ENCODE results near the gene ZNF77. TPM values are rescaled to one million over a fixed set of nuclear protein-coding genes. Genes with fewer than 3 reads are reported as not detected.
A peak's percentile ranks its signal among the peaks of the same experiment; 100 is the strongest.
"Not testable (repeated sequence)": the region's sequence is repeated elsewhere in the genome, so short reads cannot be mapped to it uniquely, and the experiment has no call there.

The ZNF77 gene
- polyA plus RNA-seq, 10 donors, result 3.6 to 8.9 (median 5.0) TPM

DNA sequence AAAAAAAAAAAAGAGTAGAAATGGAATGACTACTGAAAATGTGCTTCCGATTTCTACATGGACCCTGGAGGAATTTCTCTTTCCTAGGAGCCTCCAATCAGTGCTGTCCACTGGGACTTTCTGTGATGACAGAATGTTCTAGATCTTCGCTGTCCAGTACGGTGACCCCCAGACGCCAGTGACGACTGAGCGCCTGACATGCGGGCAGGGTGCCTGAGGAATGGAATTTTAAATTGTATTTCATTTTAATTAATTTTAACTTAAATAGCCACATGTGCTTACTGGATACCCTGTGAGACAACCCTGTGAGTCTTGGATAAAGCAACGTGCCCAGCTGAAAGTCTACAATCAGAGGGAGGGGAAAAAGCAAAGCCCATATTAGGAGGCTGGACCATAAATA, 28.5 kb upstream of the ZNF77 start:
- peak in 1 of 3 donors; percentile 60 for DNase-seq

DNA sequence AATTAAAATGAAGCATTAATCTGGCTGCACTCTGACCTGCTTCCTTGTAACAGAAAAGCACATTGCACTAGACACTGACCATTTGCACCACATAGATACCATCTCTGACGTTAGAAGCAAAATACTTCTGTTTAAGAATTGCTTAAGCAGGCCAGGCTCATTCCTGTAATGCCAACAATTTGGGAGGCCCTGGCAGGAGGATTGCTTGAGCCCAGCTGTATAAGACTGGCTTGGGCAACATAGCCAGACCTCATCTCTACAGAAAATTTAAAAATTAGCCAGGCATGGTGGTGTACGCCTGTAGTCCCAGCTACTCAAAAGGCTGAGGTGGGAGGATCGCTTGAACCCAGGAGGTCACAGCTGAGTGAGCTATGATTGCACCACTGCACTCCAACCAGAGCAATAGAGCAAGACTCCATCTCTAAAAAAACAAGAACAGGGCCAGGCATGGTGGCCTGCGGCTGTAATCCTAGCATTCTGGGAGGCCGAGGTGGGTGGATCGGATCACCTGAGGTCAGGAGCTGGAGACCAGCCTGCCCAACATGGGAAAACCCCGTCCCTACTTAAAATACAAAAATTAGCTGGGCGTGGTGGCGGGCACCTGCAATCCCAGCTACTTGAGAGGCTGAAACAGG, 25.5 kb upstream of the ZNF77 start:
- no peak for DNase-seq

DNA sequence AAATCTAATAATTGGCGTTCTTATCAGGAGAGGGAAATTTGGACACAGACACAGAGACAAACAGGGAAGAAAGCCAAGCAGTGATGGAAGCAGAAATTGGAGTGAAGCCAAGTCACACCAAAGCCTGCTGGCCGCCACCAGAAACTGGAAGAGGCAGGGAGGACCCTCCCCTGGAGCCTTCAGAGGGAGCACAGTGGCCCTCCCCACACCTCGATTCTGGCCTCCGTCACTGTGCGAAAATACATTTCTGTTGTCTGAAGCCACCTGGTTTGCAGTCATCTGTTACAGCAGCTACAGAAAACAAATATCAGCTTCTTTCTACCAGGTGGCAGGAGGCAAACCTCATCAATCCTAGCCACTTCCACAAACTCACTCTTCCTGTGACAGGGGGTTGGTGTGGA, 24.3 kb upstream of the ZNF77 start:
- peak; percentile 59 to 92 (median 82) for DNase-seq

DNA sequence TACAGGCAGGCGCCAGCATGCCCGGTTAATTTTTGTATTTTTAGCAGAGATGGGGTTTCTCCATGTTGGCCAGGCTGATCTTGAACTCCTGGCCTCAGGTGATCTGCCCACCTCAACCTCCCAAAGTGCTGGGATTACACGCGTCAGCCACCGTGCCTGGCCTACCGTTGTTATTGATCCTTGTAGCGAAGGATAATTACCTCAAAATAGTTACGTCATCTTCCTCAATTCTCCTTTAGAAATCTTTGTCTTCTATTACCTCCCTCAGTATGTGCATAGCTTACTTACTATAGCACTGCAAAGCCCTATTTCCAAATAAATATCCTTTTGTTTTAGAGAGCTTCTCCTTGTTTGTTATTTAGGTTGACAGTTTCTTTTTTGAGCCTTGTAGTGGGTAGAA, 23.2 kb upstream of the ZNF77 start:
- no peak for DNase-seq

DNA sequence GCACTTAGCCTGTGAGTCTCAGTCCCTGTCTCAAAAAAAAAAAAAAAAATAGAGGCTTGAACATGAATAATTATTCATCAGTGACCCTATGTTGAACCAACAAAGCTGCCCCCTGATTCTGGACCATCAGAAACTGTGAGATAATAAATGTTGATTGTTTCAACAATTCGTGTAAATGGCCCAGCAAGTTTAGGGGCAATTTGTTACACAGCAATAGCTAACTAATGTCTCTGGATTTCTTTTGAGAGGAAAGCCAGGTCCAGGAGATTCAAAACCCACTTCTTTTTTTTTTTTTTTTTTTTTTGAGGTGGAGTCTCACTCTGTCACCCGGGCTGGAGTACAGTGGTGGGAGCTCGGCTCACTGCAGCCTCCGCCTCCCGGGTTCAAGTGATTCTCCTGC, 20.1 kb upstream of the ZNF77 start:
- DNase-seq, result no peak

DNA sequence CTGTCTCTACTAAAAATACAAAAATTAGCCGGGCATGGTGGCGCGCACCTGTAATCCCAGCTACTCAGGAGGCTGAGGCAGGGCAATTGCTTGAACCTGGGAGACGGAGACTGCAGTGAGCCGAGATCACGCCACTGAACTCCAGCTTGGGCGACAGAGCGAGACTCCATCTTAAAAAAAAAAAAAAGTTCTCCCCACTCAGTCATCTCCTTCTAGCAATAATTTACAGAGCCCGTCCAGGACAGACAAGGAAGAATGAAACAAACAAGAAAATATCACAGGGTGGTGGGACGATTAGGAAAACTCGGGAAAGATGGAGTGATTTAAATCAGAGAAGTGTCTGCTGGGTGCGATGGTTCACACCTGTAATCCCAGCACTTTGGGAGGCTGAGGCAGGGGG, 18.9 kb upstream of the ZNF77 start:
- DNase-seq, result not testable (repeated sequence)

DNA sequence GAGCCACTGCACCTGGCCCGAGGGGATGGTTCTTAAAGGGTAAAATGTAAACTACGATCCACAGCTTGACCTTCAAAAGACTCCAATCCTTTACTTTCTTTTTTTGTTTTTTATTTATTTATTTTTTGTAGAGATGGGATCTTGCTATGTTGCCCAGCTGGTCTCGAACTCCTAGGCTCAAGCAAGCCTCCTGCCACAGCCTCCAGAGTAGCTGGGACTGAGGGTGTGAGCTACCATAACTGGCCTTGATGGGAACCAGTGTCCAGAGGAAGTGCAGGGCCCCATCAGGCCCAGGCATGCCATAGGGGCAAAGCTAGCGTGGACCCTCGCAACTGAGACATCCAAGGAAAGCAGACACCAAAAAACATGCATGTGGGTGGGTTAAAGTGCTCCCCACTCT, 18.4 kb upstream of the ZNF77 start:
- DNase-seq, result no peak

DNA sequence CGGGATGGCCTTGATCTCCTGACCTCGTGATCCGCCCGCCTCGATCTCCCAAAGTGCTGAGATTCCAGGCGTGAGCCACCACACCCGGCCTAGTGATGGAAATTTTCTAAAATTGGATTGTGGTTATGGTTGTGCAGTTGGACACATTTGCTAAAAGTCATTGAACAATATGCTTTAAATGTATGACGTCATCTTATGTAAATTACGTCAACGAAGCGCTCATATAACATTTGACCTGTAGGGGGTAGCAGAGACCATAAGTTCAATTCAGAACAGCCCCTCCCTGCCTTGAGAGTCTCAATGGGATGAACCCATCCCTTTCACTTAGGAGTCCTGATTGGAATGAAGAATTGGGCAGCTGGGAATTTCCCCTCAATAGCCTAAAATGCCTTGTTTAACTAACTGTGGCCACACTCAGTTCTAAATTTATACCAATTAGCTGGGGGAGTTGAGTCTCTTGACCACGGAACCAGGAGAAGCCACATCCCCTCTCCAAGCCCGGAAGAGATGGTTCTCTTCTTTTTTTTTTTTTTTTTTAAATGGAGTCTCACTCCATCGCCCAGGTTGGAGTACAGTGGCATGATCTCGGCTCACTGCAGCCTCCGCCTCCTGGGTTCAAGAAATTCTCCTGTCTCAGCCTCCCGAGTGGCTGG, 17.4 kb upstream of the ZNF77 start:
- DNase-seq, result peak; percentile 77 to 93 (median 86)

DNA sequence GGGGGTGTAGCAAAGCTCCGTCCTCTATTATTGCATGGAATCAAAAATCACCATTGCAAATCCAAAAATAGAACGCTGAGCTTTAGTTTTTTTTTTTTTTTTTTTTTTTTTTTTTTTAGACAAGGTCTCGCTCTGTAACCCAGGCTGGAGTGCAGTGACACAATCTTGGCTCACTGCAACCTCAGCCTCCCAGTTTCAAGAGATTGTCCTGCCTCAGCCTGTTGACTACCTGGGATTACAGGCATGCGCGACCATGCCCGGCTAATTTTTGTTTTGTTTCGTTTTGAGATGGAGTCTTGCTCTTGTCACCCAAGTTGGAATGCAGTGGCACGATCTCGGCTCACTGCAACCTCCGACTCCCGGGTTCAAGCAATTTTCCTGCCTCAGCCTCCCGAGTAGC, 15.3 kb upstream of the ZNF77 start:
- DNase-seq, result no peak

DNA sequence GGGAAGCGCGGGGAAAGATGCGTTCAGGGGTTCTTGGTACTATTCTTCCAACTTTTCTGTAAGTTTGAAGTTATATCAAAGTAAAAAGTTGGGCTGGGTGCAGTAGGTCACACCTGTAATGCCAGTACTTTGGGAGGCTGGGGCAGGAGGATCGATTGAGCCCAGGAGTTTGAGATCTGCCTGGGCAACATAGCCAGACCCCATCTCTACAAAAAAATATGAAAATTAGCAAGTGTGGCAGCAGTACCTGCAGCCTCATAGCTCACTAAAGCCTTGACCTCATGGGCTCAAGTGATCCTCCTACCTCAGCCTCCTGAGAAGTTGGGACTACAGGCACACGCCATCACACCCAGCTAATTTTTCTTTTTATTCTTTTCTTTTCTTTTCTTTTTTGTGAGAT, 12.4 kb upstream of the ZNF77 start:
- DNase-seq, result no peak

DNA sequence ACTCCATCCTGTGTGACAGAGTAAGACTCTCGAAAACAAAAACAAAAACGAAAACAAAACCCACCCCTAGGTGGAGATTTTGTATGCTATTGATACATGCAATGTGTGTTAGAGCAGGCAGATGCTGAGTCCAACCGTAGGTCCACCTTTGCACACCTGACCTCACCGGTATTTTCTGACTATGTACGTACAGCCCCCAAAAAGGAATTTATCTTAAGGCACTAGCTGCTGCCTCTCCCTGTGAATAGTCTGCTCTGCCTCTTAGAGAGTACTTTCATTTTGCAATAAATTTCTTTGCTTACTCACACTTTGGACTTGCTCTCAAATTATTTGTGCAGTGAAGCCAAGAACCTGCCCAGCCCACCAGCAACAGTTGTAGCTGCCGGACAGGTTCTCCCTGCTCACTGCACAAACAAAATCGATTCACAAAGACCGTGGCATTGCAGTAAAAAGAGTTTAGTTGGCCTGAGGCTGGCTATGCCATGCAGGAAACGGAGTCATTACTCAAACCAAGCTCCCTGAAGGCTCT, 8.2 kb upstream of the ZNF77 start:
- DNase-seq, result no peak

DNA sequence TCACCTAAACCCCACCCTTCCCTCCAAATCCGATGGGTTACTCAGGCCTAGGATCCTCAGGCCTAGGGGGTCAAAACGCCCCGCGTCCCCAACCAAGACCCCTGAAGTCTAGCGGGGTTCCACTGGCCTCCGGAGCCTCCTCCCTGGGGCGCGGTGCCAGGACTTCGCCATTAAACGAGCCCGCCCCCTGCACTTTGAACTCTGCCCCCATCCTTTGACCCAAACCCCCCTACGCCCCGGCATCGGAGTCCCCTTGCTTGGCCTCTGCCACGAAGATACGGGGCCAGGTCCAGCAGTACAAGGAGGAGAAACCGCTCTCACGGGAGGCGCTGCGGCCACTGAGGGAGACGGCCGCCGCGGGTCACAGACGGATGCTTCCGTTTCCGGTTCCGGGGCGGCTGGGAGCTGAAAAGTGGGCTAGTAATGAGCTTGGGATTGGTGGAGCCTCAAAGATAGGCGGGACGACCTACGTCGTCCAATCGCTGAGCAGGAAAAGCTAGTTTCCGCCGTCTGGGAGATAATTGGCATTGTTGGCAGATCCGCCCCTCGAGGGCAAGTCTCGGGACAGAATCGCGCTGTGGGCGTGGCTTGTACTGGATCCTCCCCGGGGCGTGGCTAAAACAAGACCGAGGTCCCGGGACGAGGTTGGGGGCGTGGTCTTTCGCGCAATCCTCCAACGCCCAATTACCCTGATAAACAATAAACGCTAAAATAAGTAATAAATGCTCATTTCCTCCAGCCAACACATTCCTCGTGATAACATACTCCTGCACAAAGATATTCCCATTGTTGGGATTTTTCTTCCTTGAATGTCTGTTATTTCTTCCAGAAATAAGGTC, 5.7 kb upstream of the ZNF77 start:
- peak; percentile 99 for DNase-seq

DNA sequence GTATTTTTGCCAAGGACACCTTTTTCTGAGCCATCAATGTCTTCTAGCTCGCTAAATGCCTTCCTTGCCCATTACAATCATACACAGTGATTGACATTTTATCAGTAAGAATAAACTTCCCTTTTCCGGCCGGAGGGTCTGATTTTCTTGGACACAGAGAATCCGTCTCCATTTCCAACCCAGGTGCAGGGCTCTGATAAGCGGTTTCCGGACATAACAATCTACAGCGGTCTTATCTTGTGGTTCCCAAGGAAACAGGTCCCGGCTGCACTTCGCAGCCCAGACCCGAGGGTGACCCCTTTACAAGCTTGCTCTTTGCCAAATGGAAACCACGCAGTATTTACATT, 5.1 kb upstream of the ZNF77 start:
- DNase-seq, result peak in 1 of 3 donors; percentile 34

DNA sequence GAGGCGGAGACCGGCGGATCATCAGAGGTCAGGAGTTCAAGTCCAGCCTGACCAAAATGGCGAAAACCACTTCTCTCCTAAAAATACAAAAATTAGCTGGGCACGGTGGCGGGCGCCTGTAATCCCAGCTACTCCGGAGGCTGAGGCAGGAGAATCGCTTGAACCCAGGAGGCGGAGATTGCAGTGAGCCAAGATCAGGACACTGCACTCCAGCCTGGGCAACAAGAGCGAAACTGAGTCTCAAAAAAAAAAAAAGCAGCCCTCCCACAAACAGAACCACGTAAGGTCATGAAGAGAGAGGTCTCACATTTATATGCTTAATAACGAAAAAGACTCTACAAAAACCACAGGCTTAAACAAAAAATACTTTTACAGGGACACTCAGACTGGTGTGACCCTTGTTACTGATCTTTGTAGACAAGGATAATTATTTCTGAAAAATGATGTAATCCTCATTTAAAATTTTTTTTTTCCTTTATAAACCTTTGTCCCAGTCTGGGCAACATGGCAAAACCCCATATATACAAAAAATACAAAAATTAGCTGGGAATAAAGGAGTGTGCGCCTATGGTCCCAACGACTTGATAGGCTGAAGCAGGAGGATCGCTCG, 909 bp upstream of the ZNF77 start:
- DNase-seq, result no peak

DNA sequence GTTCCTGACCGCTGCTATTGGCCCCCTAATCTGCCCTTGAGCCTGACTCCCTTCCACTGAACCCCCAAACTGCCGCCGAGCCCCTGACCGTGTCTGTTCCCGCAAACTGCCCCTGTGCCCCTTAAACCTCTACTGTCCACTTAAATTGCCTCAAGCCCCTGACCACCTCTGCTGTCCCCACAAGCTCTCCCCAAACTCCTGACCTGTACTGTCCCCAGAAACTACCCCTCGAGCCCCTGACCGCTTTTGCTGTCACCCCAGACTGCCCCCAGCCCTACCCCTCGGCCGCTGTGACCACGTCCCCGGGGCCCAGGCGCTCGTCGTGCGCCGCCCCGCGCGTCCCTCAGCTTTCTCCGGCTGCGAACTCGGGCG, 382 bp downstream of the ZNF77 start:
- DNase-seq, result no peak

DNA sequence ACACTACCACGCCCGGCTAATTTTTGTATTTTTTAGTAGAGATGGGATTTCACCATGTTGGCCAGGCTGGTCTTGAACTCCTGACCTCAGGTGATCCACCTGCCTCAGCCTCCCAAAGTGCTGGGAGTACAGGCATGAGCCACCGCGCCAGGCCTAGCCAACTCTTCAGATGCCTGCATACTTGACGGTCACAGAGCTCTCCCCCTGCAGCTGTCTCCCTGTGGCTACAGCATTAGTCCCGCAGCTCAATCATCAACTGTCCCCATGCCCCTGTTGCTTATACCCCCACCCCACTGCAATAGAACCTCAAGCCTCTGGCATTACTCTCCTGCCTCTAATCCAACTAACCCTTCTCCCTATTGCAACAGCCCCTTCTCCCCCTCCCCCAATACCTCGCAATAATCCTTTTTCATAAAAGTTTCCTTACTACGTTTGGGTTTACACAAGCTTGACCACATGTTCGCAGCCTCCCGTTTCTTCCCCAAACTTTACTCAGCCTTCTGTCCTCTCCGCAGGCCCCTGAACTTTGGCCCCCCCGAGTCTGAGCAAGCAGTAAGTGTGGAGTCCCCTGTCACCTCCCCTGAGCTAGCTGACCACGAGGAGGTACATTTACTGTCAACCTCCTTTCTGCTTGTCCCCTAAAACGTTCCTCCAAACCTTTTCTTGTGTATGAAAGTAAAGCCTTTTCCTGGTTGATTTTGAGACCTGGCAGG, 1.7 kb downstream of the ZNF77 start:
- DNase-seq, result no peak

DNA sequence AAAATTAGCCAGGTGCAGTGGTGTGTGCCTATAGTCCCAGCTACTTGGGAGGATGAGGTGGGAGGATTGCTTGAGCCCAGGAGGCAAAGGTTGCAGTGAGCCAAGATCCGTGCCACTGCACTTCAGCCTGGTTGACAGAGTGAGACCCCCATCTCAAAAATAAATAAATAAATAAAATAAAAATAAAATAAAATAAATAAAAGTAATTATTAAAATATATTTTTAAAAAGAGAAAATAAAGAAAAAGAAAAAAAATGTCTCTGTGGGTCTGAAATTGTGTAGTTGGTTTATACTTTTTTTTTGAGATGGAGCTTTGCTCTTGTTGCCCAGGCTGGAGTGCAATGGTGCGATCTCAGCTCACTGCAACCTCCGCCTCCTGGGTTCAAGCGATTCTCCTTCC, 8.9 kb downstream of the ZNF77 start:
- DNase-seq, result not testable (repeated sequence)

DNA sequence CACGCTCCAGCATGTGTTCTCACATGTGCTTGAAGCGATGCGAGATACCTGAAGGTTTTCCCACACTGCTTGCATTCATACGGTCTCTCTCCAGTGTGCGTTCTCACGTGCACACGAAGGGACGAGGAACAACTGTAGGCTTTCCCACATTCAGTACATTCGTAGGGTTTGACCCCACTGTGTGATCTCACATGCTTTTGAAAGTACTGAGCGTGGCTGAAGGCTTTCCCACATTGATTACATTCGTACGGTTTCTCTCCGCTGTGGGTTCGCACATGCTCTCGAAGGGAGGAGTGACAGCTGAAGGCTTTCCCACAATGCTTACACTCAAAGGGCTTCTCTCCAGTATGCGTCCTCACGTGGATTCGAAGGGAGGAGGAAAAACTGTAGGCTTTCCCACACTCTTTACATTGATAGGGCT, 11.3 kb downstream of the ZNF77 start:
- DNase-seq, result no peak

DNA sequence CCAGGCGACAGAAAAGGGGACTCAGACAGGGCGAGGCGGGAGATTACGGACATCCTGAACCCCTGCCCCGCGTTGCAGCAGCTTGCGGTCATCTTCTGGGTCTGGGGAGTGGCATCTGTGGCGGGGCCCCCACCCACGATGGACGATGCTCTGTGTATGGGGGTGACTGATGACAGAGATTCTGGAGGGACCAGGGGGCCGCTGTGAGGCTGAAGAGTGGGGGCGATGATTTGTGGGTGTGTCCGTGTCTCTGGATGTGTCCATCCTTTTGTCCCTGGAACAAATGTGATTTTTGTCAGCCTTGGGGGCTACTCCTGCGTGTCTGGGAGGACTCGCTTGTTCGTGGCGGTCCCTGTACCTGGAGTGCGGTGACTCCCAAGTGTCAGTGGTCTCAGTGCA, 17.7 kb downstream of the ZNF77 start:
- DNase-seq, result no peak

DNA sequence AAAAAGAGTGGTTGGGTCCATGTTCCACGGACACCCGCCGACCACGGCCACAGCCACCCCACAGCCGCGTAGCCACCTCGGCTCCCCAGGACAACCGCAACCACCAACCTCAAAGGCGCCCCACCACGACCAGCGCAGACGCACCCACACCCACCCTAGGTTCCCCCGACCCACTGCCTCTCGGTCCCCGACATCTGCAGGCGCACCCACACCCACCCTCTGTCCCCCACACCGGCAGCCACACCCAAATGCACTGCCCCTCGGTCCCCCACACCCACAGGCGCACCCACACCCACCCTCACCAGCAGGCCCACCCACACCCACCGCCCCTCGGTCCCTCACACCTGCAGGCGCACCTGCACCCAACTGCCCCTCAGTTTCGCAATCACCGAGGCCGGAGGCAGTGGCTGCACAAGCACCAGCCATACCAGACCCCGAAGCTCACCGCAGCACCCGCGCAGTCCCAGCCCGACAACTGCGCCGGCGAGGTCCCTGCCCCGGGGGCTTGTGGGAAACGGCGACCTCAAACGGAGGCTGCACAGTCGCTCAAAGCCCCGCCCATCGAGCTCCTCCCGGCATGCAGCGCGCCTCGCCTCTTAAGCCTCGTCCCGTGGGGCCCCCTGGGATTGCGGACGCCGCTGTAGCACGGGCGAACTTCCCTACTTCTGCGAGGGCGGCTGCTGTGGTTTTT, 18.3 kb downstream of the ZNF77 start:
- no peak for DNase-seq

DNA sequence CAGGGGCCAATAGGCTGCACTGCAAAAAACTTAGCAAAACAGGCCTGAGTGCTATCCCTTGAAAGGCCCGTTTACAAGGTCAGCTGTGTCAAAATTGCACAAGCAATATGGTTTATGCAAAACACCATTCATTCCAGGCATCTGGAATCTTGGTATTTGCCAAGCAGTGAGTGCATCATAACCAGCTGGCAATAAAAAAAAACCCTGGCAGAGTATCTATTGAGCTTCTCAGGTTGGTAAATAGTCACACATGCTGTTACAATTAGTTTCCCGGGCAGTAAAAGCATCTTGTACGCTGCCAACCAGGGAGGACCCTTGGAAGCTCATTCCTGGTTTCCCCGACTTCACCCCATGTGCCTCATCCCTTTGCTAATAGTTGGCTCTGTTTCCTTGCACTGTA, 21.3 kb downstream of the ZNF77 start:
- DNase-seq, result peak in 2 of 3 donors; percentile 31 to 45
